GM12892 (cell line): Measurements from ENCODE around the gene HOXA3.

Experiments
- POLR2A ChIP-seq: IDR thresholded peaks from 2 replicates; pipeline ENCODE4 v1.6.1; 2011; ENCODE audit warnings: low read depth, low read length, control low read depth
- POLR2AphosphoS5 ChIP-seq: IDR thresholded peaks from 2 replicates; pipeline ENCODE4 v1.6.1; 2011; ENCODE audit warnings: low read depth, low read length, control low read depth

DNA sequence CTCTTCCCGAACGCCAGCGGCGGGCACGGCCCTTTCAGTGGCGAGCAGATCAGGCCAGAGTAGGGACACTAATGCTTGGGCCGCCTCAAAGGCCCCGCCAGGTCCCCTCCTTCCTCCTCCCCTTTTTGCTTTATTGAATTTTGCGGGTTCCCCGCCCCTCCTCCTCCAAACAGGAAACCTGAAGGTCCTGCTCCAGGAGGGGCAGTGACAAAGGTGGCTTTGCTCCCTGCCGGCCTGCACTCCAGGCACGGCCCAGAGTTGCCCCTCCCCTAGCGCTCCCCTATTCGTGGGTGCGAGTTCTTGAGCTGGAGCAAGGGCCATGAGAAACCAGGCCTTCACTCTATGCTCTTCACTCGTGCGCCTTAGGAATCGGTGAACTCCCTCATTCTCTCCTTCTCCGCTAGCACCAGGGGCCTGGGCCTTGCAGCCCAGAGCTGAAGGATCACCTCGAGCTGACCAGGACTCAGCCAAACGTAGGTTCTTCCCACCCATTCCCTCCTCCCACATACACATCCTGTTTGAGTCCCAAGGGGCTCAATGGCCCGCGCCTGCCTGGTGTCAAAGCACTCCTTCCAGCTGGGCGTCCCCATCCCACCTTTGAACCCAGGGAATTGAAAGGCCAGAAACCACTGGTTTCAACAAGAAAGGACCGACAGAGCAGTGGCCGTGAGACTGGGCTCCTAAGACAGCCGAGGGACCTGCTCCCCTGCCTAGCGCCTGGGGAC, 4.2 kb downstream of the HOXA3 start:
- no peak for TF ChIP-seq POLR2A
- no peak for TF ChIP-seq POLR2AphosphoS5
